ENCODE measurements around the gene GMDS.
A peak's percentile ranks its signal among the peaks of the same experiment; 100 is the strongest.

Gene GMDS

GRCh38 chr6:1612974-1613306 is 632.5 kb downstream of the GMDS start:
- no peak for DNase-seq (ENCODE audit: low spot score)

DNA sequence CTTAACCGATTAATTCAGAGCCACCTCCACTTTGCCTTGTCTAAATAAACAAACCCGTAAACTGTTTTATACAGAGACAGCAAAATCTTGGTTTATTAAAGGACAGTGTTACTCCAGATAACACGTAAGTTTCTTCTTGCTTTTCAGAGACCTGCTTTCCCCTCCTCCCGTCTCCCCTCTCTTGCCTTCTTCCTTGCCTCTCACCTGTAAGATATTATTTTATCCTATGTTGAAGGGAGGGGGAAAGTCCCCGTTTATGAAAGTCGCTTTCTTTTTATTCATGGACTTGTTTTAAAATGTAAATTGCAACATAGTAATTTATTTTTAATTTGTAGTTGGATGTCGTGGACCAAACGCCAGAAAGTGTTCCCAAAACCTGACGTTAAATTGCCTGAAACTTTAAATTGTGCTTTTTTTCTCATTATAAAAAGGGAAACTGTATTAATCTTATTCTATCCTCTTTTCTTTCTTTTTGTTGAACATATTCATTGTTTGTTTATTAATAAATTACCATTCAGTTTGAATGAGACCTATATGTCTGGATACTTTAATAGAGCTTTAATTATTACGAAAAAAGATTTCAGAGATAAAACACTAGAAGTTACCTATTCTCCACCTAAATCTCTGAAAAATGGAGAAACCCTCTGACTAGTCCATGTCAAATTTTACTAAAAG is 633.0 kb downstream of the GMDS start:
- no peak for DNase-seq (ENCODE audit: low spot score)

DNA sequence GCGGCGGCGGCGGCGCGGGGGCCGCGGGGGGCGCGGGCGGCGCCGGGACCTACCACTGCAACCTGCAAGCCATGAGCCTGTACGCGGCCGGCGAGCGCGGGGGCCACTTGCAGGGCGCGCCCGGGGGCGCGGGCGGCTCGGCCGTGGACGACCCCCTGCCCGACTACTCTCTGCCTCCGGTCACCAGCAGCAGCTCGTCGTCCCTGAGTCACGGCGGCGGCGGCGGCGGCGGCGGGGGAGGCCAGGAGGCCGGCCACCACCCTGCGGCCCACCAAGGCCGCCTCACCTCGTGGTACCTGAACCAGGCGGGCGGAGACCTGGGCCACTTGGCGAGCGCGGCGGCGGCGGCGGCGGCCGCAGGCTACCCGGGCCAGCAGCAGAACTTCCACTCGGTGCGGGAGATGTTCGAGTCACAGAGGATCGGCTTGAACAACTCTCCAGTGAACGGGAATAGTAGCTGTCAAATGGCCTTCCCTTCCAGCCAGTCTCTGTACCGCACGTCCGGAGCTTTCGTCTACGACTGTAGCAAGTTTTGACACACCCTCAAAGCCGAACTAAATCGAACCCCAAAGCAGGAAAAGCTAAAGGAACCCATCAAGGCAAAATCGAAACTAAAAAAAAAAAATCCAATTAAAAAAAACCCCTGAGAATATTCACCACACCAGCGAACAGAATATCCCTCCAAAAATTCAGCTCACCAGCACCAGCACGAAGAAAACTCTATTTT is 633.7 kb downstream of the GMDS start:
- no peak for DNase-seq (ENCODE audit: low spot score)

DNA sequence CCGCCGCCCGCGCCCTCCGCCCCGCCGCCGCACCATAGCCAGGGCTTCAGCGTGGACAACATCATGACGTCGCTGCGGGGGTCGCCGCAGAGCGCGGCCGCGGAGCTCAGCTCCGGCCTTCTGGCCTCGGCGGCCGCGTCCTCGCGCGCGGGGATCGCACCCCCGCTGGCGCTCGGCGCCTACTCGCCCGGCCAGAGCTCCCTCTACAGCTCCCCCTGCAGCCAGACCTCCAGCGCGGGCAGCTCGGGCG is 634.2 kb downstream of the GMDS start:
- no peak for DNase-seq (ENCODE audit: low spot score)

DNA sequence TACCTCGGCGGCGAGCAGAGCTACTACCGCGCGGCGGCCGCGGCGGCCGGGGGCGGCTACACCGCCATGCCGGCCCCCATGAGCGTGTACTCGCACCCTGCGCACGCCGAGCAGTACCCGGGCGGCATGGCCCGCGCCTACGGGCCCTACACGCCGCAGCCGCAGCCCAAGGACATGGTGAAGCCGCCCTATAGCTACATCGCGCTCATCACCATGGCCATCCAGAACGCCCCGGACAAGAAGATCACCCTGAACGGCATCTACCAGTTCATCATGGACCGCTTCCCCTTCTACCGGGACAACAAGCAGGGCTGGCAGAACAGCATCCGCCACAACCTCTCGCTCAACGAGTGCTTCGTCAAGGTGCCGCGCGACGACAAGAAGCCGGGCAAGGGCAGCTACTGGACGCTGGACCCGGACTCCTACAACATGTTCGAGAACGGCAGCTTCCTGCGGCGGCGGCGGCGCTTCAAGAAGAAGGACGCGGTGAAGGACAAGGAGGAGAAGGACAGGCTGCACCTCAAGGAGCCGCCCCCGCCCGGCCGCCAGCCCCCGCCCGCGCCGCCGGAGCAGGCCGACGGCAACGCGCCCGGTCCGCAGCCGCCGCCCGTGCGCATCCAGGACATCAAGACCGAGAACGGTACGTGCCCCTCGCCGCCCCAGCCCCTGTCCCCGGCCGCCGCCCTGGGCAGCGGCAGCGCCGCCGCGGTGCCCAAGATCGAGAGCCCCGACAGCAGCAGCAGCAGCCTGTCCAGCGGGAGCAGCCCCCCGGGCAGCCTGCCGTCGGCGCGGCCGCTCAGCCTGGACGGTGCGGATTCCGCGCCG is 634.7 kb downstream of the GMDS start:
- no peak for DNase-seq (ENCODE audit: low spot score)

DNA sequence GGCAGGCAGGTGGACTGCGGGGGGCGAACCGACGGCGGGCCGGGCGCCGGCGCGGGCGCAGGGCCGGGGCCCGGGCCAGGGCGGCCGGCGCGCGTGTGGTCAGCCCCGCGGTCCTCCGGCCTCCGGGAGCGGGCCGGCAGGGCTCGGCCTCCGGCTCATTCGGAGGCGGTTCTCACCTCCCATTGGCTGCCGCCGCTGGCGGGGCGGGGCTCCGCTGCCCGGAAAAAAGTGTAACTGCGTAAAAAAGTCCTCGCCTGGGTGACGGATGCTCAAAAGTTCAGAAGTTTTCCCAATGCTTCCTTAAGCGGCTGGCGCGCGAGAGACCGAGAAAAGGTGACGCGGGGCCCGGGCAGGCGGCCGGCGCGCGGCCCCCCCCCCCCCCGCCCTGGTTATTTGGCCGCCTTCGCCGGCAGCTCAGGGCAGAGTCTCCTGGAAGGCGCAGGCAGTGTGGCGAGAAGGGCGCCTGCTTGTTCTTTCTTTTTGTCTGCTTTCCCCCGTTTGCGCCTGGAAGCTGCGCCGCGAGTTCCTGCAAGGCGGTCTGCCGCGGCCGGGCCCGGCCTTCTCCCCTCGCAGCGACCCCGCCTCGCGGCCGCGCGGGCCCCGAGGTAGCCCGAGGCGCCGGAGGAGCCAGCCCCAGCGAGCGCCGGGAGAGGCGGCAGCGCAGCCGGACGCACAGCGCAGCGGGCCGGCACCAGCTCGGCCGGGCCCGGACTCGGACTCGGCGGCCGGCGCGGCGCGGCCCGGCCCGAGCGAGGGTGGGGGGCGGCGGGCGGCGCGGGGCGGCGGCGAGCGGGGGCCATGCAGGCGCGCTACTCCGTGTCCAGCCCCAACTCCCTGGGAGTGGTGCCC is 635.5 kb downstream of the GMDS start, which contains the start of gene FOXC1:
Gene FOXC1 (plus strand): TSS at position 268 of the 849 bp plus-strand sequence. CDS start 531 bp downstream, at position 799.
- DNase-seq (ENCODE audit: low spot score): no peak

DNA sequence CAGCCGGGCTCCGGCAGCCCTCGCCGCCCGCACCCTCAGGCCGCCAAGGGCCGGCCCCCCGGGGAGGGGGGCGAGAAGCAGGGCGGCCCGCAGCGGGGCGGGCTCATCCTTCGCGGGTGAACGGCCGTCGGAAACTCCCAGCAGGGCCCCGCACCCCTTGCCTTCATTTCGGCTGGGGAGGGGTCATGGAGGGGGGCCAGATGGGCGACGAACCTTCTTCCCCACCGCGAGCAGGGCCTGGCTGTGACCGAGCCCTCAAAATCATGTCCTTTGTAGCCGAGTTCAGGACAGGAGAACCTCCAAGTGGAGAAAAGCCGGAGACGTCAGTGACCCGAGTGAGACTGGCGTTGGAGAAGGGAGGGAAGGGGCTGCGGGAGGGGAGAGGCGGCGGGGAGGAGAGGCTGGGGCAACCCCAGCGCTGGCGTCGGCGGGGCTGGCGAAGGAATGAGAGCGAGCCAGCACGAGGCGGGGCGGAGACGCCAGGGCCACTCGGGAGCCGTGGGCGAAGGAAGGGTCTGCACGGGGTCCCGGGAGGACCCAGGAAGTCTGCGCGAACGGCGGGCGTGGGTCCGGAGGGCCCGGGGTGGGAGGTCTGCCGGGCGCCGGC is 636.3 kb downstream of the GMDS start:
- DNase-seq (ENCODE audit: low spot score): no peak

GRCh38 chr6:1608222-1609040 is 637.0 kb downstream of the GMDS start:
- DNase-seq (ENCODE audit: low spot score): no peak

DNA sequence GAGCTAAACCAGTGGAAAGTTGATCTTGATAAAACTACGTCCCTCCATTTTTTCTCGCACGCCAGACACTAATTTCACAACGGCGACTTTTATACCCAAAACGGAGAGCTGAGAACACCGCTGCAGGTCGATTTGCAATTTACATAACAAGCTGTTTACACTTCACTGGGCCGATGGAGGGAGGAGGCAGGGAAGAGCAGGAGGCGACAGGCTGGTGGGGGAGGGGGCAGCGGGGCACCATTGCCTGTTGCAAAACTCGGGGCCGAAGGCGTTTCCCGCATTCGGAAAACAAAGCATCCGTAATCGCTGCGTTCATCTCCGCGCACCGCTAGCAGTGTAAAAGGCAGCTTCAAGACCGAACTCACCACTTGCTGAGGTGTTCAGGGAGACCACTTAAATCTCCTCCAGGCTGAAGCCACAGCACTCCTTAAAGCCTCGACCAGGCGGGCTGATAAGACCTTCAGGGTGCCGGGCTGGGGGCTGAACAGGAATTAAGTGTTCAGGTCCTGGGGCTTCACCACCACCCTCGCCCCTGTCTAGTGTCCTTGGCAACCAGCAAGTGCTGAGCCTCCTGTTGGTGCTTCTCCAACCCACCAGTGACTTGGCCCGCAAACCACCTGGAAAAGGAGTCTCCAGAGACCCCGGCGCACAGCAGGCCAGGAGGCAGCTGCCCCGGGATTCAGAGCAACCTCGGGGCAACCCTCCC is 637.7 kb downstream of the GMDS start:
- DNase-seq (ENCODE audit: low spot score): no peak

- no peak for DNase-seq (ENCODE audit: low spot score)
Measured at GRCh38 chr6:1606780-1607515, 638.5 kb downstream of the GMDS start.

GRCh38 chr6:1605893-1606779 is 639.3 kb downstream of the GMDS start:
- no peak for DNase-seq (ENCODE audit: low spot score)

GRCh38 chr6:1605004-1605892 is 640.2 kb downstream of the GMDS start:
- no peak for DNase-seq (ENCODE audit: low spot score)

GRCh38 chr6:1604158-1605003 is 641.0 kb downstream of the GMDS start:
- peak; percentile 47 for DNase-seq (ENCODE audit: low spot score)

GRCh38 chr6:1603708-1604107 is 641.7 kb downstream of the GMDS start:
- no peak for DNase-seq (ENCODE audit: low spot score)

GRCh38 chr6:1602049-1602713 is 643.2 kb downstream of the GMDS start:
- no peak for DNase-seq (ENCODE audit: low spot score)
